Astrocyte (in vitro differentiated cells and primary cell): ENCODE results near the gene DUSP15.

ENCODE experiments used
- EZH2 ChIP-seq: IDR thresholded peaks from 2 replicates; pipeline ENCODE4 v1.6.1; 2012; ENCODE audit warnings: mild to moderate bottlenecking, low read length, inconsistent platforms; ENCODE audit not compliant: insufficient read depth
- TF ChIP-seq, protein P1 (sequence below): IDR thresholded peaks from 2 replicates; pipeline ENCODE4 v1.5.1; 2011; ENCODE audit warnings: low read depth, mild to moderate bottlenecking, inconsistent platforms, low read length, moderate library complexity; ENCODE audit not compliant: insufficient read depth

DNA sequence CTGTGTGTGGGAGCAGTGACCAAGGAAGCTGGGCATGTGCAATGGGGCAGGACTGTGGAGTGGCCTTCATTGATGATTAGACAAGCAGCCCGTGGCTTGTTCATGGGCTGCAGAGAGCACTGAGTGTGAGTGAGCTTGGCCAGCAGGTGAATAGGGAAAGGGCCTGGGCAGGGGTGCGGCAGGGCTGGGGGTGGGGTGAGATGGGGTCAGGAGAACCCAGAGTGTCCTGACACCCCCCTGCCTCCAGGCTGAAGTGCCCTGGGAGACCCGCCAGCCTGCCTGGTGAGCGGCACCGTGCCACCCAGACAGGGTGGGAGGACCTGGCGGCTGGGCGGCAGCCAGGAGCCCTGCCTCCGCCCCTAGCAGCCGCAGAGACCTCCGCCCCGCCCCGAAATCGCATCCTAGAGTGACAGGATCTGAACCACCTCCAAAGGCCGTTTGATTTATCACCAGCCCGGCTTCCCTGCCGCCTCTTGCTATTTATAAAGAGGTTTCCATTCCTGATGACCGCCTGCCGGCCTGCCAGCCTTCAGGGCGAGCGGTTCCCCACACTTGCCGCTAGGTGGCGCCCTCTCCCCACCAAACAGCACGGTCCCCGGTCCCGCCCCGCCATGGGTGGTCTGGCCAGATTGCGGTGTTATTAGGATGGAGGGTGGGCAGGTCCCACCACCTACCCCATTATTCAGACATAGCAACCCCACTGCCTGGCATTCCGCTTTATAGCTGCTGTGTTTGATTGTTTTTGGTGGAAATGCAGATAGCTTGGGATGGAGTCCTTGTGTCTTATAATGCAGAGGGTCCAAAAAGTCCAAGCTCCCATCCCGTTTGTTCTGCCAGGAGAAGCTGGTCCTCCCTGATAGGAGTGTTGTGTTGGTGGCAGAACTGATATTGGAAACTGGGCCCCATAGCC, 47.7 kb downstream of the DUSP15 start:
- TF ChIP-seq, protein P1, sequence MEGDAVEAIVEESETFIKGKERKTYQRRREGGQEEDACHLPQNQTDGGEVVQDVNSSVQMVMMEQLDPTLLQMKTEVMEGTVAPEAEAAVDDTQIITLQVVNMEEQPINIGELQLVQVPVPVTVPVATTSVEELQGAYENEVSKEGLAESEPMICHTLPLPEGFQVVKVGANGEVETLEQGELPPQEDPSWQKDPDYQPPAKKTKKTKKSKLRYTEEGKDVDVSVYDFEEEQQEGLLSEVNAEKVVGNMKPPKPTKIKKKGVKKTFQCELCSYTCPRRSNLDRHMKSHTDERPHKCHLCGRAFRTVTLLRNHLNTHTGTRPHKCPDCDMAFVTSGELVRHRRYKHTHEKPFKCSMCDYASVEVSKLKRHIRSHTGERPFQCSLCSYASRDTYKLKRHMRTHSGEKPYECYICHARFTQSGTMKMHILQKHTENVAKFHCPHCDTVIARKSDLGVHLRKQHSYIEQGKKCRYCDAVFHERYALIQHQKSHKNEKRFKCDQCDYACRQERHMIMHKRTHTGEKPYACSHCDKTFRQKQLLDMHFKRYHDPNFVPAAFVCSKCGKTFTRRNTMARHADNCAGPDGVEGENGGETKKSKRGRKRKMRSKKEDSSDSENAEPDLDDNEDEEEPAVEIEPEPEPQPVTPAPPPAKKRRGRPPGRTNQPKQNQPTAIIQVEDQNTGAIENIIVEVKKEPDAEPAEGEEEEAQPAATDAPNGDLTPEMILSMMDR: peak; percentile 78
- peak; percentile 39 for TF ChIP-seq EZH2
